HepG2 (cell line): ENCODE results near the gene PRSS8.

ENCODE experiments used
- CTCF ChIP-seq: sonication (generic); formaldehyde crosslinking; IDR thresholded peaks from 2 replicates; pipeline ENCODE4 v1.5.0; 2020; ENCODE audit warnings: mild to moderate bottlenecking, missing genetic modification reagents, moderate library complexity
- SUZ12 ChIP-seq: fragments of 150-350 bp; IDR thresholded peaks from 2 replicates; pipeline ENCODE4 v1.6.1; 2014; ENCODE audit warnings: low read depth, low read length

GRCh38 chr16:31134091-31134571, 1.4 kb downstream of the PRSS8 start:
- TF ChIP-seq CTCF (CRISPR knock-in tag) (no peak), SUZ12 (no peak)
